HG03064 (cell line): ENCODE results near the gene REEP3.
A peak's percentile ranks its signal among the peaks of the same experiment; 100 is the strongest.

Experiments used
- ATAC-seq: cut with Tn5 transposase; IDR thresholded peaks from one replicate; pipeline ENCODE4 v1.9.1; 2021; ENCODE audit warnings: low read depth; ENCODE audit not compliant: unreplicated experiment

Gene REEP3

DNA sequence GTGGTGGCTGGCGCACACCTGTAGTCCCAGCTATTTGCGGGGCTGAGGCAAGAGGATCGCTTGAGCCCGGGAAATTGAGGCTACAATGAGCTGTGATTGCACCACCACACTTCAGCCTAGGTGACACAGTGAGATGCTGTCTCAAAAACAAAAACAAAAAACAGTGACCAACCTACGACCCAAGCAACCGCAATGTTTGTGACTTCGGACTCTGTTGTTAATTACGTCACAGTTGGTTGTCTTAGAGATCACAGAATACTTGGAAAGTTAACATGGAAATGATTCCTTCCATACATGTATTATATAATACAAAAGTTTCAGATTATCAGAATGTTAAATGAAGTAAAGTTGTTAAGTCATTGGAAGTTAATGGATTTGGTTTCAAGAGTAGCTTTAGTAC lies 106.2 kb downstream of the REEP3 start:
- no peak for ATAC-seq

- no peak for ATAC-seq
These were observed 106.7 kb downstream of the REEP3 start for GRCh38 chr10:63627881-63628296.

DNA sequence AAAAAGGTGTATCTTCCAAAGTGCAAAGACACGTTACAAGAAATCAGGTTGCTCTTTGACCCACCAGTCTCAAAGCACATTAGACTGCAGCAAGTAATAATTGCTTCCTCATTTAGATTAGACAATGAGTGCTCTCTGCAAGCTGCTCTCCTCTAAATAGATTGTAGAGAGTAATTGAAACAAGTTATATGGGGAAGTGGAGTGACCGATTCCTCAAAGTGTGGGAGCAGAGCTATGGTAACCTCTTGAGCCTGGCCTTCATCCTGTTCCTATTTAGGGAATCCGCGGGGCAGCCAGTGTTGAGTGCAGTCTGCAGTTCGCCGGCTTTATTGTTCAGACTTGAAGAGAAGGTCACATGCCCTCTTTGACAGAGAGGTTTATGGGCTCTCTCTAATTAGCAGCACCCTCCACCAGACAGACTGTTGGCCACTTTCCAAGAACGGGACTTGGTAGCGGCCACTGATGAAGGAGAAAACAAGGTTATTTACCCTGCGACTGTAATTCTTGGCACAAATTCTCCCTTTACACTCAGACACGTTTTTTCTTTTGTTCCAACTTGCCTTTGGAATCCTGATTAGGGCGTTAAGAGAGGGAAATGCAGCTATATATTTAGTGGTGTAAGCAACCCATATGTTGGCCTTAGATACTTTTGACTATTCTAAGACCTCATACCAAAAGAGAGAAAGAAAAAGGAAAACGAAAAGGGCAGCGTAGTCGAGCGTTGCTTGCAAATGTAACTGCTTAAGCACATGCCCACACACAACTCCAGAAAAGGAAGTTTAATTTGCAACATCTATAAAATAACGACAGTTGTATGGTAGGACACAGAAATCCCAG lies 107.5 kb downstream of the REEP3 start:
- ATAC-seq: peak; percentile 35

DNA sequence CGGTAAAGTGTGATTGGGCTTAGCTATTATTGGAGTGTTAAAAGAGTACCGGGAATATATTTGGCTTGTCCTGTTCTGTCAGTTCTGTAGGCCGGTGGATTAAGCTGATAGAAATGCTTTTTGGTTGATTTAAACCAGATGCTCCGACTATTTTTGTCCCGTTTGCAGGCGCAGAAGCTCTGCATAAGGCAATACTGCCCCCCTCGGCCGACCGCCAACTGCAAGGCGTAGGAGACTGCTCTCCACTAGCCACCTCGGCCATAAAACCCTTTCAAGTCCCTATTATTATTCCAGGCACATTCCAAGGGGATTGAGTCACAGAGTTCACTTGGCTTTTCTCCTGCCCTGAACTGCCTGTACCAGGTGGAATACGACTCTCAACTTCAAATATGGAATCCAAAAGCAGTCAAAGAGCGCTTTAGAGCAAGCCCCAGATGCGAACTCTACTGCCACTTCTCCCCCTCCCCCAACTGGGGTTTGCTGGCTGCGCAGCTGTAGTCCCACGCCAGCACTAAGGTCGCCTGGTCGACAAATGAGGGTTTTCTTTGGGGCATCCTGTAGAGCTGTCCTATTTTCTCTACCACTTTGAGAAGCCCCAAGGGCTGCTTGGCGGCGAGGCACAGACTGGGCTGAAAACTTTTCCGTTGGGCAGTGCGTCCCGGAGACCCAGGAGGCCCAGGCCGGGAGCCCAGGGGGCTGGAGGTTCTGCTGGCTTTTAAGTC lies 108.3 kb downstream of the REEP3 start:
- ATAC-seq: peak; percentile 50

GRCh38 chr10:63630085-63630930 lies 109.1 kb downstream of the REEP3 start:
- ATAC-seq: peak; percentile 54

DNA sequence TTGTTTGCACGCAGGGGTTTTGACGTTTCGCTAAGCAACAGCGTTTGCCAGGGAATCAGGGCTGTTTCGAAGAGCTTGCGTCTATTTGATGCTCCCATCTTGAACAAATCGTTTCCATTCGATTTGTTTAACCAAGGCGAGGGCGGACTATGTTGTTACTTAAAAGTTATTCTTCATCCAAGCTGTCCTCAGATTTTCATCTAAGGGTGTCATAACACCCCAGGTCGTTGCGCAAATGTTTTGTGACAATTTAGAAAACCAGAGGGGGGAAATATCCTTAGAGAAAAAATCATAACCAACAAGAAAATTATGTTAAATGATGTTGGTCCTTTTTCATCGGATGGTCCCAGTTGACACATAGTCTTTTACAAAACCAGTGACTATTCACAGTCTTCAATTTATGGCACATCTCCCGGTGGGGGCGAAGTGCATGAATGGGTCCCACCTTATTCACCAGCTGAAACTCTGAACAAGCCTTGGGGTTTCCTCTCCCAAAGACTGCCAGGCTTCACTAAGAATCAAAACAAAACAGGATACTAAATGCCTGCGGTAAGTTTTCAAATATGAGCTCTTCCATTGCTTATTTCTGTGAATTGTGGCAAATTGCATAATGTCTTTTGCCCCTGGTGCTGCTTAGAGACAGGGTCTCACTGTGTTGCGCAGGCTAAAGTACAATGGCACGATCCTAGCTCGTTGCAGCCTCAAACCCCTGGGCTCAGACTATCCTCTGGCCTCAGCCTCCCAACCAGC lies 109.9 kb downstream of the REEP3 start:
- ATAC-seq: no peak

GRCh38 chr10:63631991-63632390 lies 110.8 kb downstream of the REEP3 start:
- ATAC-seq: no peak

- ATAC-seq: no peak
These were observed 112.7 kb downstream of the REEP3 start for GRCh38 chr10:63633677-63634487.

GRCh38 chr10:63634488-63635065 lies 113.4 kb downstream of the REEP3 start:
- no peak for ATAC-seq

GRCh38 chr10:63636812-63637211 lies 115.6 kb downstream of the REEP3 start:
- ATAC-seq: no peak

GRCh38 chr10:63637901-63638327 lies 116.7 kb downstream of the REEP3 start:
- ATAC-seq: no peak

- ATAC-seq: no peak
These were observed 120.2 kb downstream of the REEP3 start for GRCh38 chr10:63641366-63641765.

DNA sequence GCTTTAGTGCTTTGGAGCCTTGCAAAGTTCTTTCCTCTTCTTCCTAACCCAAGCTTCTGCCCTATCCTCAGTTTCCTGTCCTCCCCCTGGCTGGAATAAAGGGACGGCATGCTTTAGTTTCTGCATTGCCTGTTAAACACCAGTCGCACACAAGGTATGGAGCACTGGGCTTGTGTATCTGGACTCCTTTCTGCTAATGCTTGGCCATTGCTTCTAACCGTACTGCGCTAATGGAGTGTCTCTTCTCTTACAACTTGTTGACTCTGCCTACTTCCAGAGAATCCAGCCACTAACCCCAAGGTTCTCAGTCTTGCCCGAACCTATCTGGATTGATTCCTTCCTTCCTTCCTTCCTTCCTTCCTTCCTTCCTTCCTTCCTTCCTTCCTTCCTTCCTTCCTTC lies 120.6 kb downstream of the REEP3 start:
- ATAC-seq: no peak

GRCh38 chr10:63642808-63643207 lies 121.6 kb downstream of the REEP3 start:
- ATAC-seq: no peak

DNA sequence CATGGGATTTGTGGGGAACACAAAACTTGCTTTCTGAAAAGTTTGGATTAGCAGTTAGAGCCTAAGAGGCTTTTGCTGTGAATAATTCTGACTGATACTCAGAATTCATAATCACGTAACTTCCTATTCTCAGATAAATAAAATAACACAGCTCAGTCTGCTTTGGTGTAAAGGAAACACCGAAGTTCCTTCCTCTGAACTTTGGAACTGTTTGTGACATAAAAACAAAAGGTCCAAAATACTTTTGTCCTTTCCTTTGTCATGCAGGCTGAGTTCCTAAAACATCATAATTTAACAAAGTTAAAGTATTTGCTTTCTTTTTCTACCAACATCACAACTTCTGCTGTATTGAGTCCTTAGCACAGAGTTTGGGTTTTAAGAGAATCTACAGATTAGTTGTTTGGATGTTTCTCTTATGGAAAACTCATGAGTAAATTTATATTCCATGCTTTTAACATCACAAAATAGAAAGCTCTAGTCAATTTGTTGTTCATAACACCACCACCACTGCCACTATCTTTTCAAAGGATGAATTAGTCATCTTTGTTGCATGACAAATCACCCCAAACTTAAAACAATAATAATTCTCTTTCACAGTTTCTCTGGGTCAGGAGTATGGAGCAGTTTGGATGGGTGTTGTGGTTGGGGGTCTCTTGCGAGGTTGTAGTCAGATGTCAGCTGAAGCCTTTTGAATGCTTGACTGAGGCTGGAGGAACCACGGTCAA lies 123.4 kb downstream of the REEP3 start:
- ATAC-seq: no peak

- ATAC-seq: no peak
These were observed 124.0 kb downstream of the REEP3 start for GRCh38 chr10:63645195-63645594.

DNA sequence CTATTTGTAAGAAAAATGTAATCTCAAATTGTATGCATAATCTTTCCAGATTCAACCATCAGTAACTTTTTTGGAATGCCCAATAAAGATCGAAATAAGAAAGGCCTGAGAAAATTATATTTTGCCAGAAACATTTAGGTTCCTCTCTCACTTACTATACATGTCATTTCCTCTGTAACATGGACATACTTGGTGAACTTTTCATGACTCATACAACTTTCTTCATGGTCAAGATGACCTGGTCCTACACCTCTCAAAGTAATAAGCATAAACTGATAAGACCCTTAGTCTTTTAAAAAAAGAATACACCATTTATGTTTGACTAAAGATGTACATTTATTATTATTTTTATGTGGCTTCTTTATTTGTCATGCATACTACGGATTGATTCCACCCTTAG lies 125.3 kb downstream of the REEP3 start:
- no peak for ATAC-seq

GRCh38 chr10:63651864-63652263 lies 130.7 kb downstream of the REEP3 start:
- ATAC-seq: no peak
